Measurements from ENCODE around the gene VWF. TPM values are rescaled to one million over a fixed set of nuclear protein-coding genes. Genes with fewer than 3 reads are reported as not detected.
A peak's percentile ranks its signal among the peaks of the same experiment; 100 is the strongest.

The VWF gene
- total RNA-seq, 2 experiments from 2014 or later, result 0.11 to 0.13 TPM

DNA sequence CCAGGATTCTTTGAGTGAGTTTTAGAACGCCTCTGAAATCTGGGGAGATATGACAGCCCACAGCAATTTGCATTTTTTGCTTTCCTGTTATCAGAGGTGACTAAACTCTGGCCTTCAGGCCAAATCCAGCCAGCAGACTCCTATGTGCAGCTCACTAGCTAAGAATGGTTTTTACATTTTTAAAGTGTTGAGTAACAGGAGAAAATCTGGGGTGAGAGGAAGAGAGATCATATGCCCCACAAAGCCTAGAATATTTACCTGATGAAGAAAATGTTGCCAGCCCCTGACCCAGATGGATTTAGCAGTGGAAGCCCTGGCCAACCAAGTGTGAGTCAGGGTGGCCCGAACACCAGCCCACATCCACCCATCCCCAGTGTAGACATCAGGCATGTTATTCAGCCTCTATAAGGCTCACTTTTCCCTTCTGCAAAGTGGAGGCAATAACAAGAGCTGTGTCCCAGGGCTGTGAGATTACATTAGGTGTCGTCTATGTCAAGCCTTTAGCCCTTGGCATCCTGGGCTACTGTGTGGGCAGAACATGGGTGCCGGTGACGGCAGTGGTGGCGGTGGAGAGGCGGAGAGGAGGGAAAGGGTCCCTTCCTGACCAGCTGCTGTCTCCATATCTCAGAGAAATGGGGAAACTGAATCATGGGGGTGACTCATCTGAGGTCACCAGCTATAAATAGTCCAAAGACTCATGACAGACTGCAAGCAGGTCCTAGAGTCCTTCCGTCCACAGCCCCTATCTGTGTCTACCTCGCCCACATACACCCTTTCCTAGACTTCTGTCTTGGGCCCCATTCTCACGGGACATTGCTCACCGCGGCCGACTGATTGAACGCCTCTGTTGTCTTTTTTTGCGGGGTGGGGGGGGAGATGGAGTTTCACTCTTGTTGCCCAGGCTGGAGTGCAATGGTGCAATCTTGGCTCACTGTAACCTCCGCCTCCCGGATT is 43.1 kb upstream of the VWF start:
- peak; percentile 87 for ATAC-seq
- Mint-ChIP-seq H3K27me3 (no peaks in the 10 kb centered on the region), H3K4me3 (peak overlapping the region; percentile 33), H3K9me3 (no peaks in the 10 kb centered on the region), H3K4me1 (ENCODE audit: low read depth) (peaks cover 31% of the 10 kb centered on the region), H3K36me3 (ENCODE audit: low read depth) (no peaks in the 10 kb centered on the region), H3K27ac (peak overlapping the region; percentile 94)
- TF ChIP-seq, protein P1, sequence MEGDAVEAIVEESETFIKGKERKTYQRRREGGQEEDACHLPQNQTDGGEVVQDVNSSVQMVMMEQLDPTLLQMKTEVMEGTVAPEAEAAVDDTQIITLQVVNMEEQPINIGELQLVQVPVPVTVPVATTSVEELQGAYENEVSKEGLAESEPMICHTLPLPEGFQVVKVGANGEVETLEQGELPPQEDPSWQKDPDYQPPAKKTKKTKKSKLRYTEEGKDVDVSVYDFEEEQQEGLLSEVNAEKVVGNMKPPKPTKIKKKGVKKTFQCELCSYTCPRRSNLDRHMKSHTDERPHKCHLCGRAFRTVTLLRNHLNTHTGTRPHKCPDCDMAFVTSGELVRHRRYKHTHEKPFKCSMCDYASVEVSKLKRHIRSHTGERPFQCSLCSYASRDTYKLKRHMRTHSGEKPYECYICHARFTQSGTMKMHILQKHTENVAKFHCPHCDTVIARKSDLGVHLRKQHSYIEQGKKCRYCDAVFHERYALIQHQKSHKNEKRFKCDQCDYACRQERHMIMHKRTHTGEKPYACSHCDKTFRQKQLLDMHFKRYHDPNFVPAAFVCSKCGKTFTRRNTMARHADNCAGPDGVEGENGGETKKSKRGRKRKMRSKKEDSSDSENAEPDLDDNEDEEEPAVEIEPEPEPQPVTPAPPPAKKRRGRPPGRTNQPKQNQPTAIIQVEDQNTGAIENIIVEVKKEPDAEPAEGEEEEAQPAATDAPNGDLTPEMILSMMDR (IDR thresholded peaks at IDR 0.05), result no peak
- CTCF ChIA-PET, result interaction anchor here (0.7 to 3.8 kb wide), 7 partner anchors 9 to 180 kb away, joined by 3 to 16 read pairs (median 4); no protein-coding TSS in a partner anchor
- intact Hi-C loops (cut with micrococcal nuclease), result no loop called here
- POLR2A ChIA-PET, result interaction anchor here (0.7 to 1.9 kb wide), 5 partner anchors 16 to 112 kb away, joined by 3 to 6 read pairs (median 3); no protein-coding TSS in a partner anchor
- peak; percentile 90 for DNase-seq

DNA sequence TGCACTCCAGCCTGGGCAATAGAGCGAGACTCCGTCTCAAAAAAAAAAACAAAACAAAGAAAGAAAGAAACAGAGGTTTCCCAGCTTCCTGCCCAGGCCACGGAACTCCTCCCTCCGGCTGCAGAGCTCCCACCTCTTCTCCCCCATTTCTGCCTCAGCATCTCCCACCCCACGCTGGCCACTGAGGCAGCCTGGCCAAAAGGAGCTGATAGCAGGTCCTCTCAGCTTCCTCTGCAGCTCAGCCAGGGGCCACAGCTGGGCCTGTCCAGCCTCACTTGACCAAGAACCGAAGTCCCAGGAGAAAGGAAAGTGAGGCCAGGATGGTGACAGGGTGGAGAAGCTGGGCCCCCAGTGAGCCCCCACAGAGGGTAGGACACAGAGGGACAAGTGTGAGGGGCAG is 42.3 kb upstream of the VWF start:
- CTCF ChIA-PET, result interaction anchor here (2.2 to 3.8 kb wide), 3 partner anchors 27 to 112 kb away, joined by 10 to 16 read pairs (median 15); no protein-coding TSS in a partner anchor
- intact Hi-C loops (cut with micrococcal nuclease), result no loop called here
- TF ChIP-seq, protein P1 (IDR thresholded peaks at IDR 0.05), result no peak
- no peaks in the 10 kb centered on the region for H3K9me3 Mint-ChIP-seq
- peak overlapping the region; percentile 94 for H3K27ac Mint-ChIP-seq
- ATAC-seq (no peak), DNase-seq (no peak)
- H3K27me3 Mint-ChIP-seq, result no peaks in the 10 kb centered on the region
- H3K4me1 Mint-ChIP-seq (ENCODE audit: low read depth), result peaks cover 31% of the 10 kb centered on the region
- no peaks in the 10 kb centered on the region for H3K36me3 Mint-ChIP-seq (ENCODE audit: low read depth)
- POLR2A ChIA-PET, result interaction anchor here (0.7 kb wide), 1 partner anchor 25 kb away, joined by 3 read pairs; no protein-coding TSS in a partner anchor
- no peak overlapping the region for H3K4me3 Mint-ChIP-seq

DNA sequence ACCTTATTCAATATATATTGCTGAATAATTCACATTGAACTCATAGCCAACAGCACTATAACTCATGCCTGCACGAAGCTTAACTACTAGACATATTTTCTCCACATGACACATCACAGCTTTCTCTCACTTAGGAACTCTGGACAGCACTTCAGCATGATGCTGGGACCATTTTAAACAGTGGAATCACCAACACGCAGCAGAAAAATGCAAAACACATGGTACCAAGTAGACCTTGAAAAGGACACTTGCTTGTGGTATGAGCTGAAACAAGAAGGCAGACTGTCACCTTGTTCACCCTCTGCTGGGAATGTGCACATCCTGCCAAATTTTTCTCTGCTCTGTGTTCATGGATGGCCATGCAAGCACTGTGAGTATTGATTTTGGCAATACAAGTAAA is 40.9 kb upstream of the VWF start:
- Mint-ChIP-seq H3K4me1 (ENCODE audit: low read depth) (peaks cover 31% of the 10 kb centered on the region), H3K9me3 (no peaks in the 10 kb centered on the region), H3K27me3 (no peaks in the 10 kb centered on the region), H3K36me3 (ENCODE audit: low read depth) (no peaks in the 10 kb centered on the region), H3K4me3 (no peak overlapping the region), H3K27ac (no peak overlapping the region)
- TF ChIP-seq, protein P1 (IDR thresholded peaks at IDR 0.05), result no peak
- POLR2A ChIA-PET, result interaction anchor here (0.6 kb wide), 1 partner anchor 115 kb away, joined by 3 read pairs; no protein-coding TSS in a partner anchor
- no peak for DNase-seq
- CTCF ChIA-PET, result interaction anchor here (0.6 to 1.1 kb wide), 2 partner anchors 9 to 120 kb away, joined by 4 read pairs; no protein-coding TSS in a partner anchor
- no peak for ATAC-seq
- intact Hi-C loops (cut with micrococcal nuclease), result no loop called here

DNA sequence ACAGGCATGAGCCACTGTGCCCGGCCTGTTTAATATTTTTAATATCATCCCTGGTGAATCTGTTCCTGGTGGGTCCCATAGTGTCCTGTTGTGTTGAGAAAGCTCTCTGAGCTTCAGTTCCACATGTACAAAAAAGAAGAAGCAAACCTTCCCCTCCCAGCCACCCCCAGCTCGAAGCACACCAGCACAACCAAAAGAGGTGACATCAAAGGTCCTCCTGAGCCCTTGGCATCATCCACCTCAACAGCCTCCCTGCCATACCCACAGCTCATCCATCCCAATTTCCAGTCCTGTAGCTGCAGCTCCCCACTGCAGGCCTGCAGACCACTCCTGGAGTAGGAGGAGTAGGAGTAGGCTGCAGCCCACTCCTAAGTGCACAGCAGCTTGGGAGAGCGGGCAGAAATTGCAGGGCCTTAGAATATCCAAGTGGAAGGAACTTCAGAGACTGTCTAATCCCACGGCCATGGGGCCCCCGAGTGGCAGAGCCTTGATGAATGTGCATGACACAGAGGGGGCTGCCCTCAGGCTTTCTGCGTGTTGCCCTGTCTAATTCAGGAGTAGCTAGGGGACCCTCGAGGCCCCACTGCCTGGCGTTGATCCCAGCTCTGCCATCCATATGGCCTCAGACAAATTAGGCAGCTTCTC is 39.1 kb upstream of the VWF start:
- H3K27me3 Mint-ChIP-seq, result no peaks in the 10 kb centered on the region
- intact Hi-C loops (cut with micrococcal nuclease), result no loop called here
- peaks cover 26% of the 10 kb centered on the region for H3K4me1 Mint-ChIP-seq (ENCODE audit: low read depth)
- no peaks in the 10 kb centered on the region for H3K9me3 Mint-ChIP-seq
- POLR2A ChIA-PET, result interaction anchor here (0.7 to 1.8 kb wide), 2 partner anchors 9 to 189 kb away, joined by 3 read pairs; no protein-coding TSS in a partner anchor
- DNase-seq (no peak), ATAC-seq (no peak)
- no peak overlapping the region for H3K27ac Mint-ChIP-seq
- CTCF ChIA-PET, result interaction anchor here (0.8 to 1.7 kb wide), 2 partner anchors 32 to 121 kb away, joined by 3 to 4 read pairs; no protein-coding TSS in a partner anchor
- H3K36me3 Mint-ChIP-seq (ENCODE audit: low read depth), result no peaks in the 10 kb centered on the region
- TF ChIP-seq, protein P1 (IDR thresholded peaks at IDR 0.05), result no peak
- H3K4me3 Mint-ChIP-seq, result no peak overlapping the region
